Transverse colon (tissue), 3 donors: ENCODE measurements around the gene PRKCQ.

ENCODE experiments used
- POLR2A ChIP-seq: fragments of 450-650 bp; IDR thresholded peaks from one replicate; pipeline ENCODE4 v1.6.1; 2016; ENCODE audit warnings: antibody characterized with exemption, mild to moderate bottlenecking, moderate library complexity
- TF ChIP-seq, protein P1 (sequence below), 5 experiments: fragments of 200-600 bp in 3 of 5; fragments of 450-650 bp in 2 of 5; sonication (generic) in 3 of 5; IDR thresholded peaks; 1 replicate in 2 of 5; 2 replicates in 3 of 5; pipeline ENCODE4 v1.5.1; 2016 to 2017; ENCODE audit warnings: antibody characterized with exemption in 5 of 5, inconsistent platforms in 3 of 5, mild to moderate bottlenecking in 2 of 5, moderate library complexity in 1 of 5

DNA sequence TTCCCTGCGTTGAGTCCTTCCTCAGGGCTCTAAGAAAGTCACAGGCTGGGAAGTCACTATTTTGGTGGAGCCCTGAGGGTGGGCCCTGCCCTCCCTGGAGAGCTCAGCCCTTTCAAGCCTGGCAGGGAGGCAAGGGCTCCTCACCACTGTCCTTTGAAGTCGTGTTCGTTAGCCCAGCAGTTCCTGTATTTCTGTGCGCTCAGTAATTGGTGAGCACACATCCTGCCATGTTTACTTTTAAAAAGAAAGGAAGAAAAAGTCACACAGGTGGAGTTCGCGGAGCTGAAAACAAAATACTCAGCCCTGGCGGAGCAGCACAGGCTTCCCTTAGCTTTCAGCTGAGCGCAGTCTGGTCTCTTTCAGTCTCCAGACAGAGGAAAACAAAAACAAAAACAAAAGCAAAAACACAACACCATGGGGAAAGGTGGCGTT lies 37.1 kb downstream of the PRKCQ start:
- TF ChIP-seq, protein P1, sequence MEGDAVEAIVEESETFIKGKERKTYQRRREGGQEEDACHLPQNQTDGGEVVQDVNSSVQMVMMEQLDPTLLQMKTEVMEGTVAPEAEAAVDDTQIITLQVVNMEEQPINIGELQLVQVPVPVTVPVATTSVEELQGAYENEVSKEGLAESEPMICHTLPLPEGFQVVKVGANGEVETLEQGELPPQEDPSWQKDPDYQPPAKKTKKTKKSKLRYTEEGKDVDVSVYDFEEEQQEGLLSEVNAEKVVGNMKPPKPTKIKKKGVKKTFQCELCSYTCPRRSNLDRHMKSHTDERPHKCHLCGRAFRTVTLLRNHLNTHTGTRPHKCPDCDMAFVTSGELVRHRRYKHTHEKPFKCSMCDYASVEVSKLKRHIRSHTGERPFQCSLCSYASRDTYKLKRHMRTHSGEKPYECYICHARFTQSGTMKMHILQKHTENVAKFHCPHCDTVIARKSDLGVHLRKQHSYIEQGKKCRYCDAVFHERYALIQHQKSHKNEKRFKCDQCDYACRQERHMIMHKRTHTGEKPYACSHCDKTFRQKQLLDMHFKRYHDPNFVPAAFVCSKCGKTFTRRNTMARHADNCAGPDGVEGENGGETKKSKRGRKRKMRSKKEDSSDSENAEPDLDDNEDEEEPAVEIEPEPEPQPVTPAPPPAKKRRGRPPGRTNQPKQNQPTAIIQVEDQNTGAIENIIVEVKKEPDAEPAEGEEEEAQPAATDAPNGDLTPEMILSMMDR (IDR thresholded peaks at IDR 0.05), result no peak
- no peak for TF ChIP-seq POLR2A
